ES-I3 (cell line): Measurements from ENCODE around the gene MPO.
A peak's percentile ranks its signal among the peaks of the same experiment; 100 is the strongest.

Experiments
- H3K36me3 ChIP-seq: 2 replicates; pipeline ENCODE4 v1.6.1; 2013; ENCODE audit warnings: mild to moderate bottlenecking, low read length, control low read depth, moderate library complexity; ENCODE audit not compliant: insufficient read depth
- H3K4me1 ChIP-seq: 2 replicates; pipeline ENCODE4 v1.6.1; 2013; ENCODE audit warnings: mild to moderate bottlenecking, control low read depth, low read length; ENCODE audit not compliant: insufficient read depth
- H3K9ac ChIP-seq: 2 replicates; pipeline ENCODE4 v1.6.1; 2013; ENCODE audit warnings: low read depth, mild to moderate bottlenecking, low read length, moderate library complexity
- H3K9me3 ChIP-seq: 2 replicates; pipeline ENCODE4 v1.6.1; 2013; ENCODE audit warnings: mild to moderate bottlenecking, low read length, moderate library complexity; ENCODE audit not compliant: control insufficient read depth, insufficient read depth

Gene MPO

DNA sequence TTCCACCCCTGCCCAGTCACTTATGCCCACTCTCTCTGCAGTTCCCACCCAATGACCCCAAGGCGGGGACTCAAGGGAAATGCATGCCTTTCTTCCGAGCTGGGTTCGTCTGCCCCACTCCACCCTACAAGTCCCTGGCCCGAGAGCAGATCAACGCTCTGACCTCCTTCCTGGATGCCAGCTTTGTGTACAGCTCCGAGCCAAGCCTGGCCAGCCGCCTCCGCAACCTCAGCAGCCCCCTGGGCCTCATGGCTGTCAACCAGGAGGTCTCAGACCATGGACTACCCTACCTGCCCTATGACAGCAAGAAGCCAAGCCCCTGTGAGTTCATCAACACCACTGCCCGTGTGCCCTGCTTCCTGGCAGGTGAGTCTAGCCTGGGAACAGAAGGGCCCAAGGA lies 28.6 kb downstream of the MPO start:
- H3K36me3 ChIP-seq, result no peaks in the 10 kb centered on the region
- peaks cover 5% of the 10 kb centered on the region; the same call in 1 of the 2 replicates for H3K4me1 ChIP-seq
- H3K9me3 ChIP-seq, result peaks cover 7% of the 10 kb centered on the region; the same call in 1 of the 2 replicates
- H3K9ac ChIP-seq, result no peak overlapping the region

GRCh38 chr17:58250344-58251011 lies 30.3 kb downstream of the MPO start:
- Histone ChIP-seq H3K9me3 (peaks cover 7% of the 10 kb centered on the region; the same call in 1 of the 2 replicates), H3K4me1 (peaks cover 5% of the 10 kb centered on the region; the same call in 1 of the 2 replicates), H3K9ac (no peak overlapping the region), H3K36me3 (no peaks in the 10 kb centered on the region)

DNA sequence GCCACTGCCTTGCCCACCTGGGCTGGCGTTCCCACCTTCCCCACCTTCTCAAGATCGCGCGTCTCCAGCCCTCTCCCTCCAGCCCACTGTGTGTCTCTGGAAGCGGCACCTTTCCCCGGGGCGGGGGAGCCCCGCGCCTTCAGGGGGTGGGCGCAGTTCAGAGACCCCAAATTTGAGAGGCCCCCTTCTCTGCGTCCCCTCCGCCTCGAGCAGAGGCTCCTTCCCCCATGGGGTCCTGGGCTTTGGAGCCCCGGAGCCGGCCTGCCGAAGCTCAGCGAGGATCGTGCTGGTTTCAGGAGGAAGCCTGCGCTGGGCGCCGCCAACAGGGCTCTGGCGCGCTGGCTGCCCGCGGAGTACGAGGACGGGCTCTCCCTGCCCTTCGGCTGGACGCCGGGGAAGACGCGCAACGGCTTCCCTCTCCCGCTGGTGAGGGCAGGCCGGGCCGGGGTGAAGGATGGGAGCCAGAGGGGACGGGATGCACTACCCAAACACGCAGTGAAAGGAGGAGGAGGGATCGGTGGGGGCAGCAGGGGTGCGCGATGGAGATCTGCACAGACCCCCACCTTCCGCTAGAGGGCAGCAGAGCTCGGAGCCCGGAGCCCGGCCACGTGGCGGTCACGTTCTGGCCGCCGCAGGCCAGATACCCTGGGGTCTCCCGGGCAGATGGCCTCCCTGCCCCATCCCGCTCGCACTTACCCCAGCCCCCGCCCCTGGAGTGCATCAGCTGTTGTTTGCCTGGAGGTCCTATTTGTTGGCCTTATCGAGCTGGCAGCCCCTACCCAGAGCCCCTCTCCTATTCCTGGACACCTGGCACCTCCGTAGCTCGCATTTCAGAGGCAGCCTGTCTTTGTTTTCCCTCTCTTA lies 31.2 kb downstream of the MPO start:
- peaks cover 7% of the 10 kb centered on the region; the same call in 1 of the 2 replicates for H3K9me3 ChIP-seq
- H3K9ac ChIP-seq, result peak overlapping the region; percentile 70
- H3K4me1 ChIP-seq, result peaks cover 5% of the 10 kb centered on the region; the same call in 1 of the 2 replicates
- no peaks in the 10 kb centered on the region for H3K36me3 ChIP-seq

DNA sequence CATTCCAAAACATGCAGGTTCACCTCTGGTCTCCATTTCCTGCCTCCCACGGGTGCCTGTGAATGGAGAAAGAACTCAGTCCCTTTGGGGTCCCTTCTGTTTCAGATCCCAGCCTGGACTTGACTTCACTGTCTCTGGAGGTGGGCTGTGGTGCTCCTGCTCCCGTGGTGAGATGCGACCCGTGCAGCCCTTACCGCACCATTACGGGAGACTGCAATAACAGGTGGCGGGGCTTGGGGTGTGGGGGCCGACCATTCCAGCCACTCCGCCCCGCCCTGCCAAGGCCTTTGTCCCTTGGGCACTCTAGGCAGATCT lies 31.8 kb downstream of the MPO start:
- H3K9ac ChIP-seq, result peak overlapping the region; percentile 70
- H3K9me3 ChIP-seq, result peaks cover 7% of the 10 kb centered on the region; the same call in 1 of the 2 replicates
- H3K4me1 ChIP-seq, result peaks cover 5% of the 10 kb centered on the region; the same call in 1 of the 2 replicates
- H3K36me3 ChIP-seq, result no peaks in the 10 kb centered on the region

GRCh38 chr17:58247511-58248363 lies 33.0 kb downstream of the MPO start:
- Histone ChIP-seq H3K4me1 (peaks cover 5% of the 10 kb centered on the region; the same call in 1 of the 2 replicates), H3K9me3 (peaks cover 7% of the 10 kb centered on the region; the same call in 1 of the 2 replicates), H3K36me3 (no peaks in the 10 kb centered on the region), H3K9ac (no peak overlapping the region)

DNA sequence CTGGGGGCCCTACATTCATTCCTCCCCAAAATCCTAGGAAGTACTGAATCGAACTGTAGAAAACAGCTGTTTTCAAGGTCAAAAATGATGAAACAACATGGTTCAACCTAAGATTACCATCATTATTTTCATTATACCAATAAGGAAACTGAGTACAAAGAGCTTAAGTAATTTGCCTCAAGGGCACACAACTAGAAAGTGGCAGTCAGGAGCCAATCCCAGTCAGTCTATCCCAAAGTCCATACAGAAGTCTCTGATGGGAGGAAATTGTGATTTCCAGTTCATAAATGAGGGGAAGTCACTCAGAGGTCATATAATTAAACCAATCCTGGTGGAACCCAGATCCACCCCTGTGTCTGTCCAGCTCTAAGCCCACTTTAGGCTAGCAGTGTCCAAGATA lies 34.0 kb downstream of the MPO start:
- Histone ChIP-seq H3K4me1 (peaks cover 9% of the 10 kb centered on the region; the same call in 1 of the 2 replicates), H3K9me3 (peaks cover 7% of the 10 kb centered on the region; the same call in 1 of the 2 replicates), H3K9ac (no peak overlapping the region), H3K36me3 (no peaks in the 10 kb centered on the region)

DNA sequence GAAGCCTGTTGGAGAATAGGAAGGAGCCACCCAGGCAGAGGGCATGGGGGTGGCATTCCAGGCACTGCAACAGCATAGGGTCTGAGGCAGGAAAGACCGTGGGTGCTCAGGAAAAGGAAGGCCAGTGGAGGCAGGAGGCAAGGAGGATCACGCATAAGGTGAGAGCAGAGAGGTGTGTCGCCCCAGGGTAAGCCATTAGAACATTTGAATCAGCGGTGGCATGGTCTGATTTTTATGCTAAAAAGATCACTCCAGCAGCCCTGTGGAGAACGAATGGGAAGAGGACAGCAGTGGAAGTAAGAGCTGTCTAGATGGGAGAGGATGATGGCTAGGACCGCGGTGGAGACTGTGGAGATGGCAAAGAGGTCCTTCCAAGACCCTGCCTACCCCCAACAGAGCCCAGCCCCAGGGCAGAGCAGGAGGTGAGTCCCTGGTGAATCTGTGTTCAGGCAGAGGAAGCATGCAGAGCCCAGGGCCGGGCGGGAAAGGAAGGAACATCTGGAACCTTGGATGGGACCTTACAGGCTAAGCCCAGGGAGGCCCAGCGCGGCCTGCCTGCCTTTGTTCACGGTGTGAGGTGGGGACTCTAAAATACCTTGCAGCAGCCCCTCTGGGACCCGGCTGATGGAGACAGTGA lies 34.5 kb downstream of the MPO start:
- Histone ChIP-seq H3K36me3 (no peaks in the 10 kb centered on the region), H3K9me3 (peaks cover 7% of the 10 kb centered on the region; the same call in 1 of the 2 replicates), H3K9ac (no peak overlapping the region), H3K4me1 (peaks cover 9% of the 10 kb centered on the region; the same call in 1 of the 2 replicates)

DNA sequence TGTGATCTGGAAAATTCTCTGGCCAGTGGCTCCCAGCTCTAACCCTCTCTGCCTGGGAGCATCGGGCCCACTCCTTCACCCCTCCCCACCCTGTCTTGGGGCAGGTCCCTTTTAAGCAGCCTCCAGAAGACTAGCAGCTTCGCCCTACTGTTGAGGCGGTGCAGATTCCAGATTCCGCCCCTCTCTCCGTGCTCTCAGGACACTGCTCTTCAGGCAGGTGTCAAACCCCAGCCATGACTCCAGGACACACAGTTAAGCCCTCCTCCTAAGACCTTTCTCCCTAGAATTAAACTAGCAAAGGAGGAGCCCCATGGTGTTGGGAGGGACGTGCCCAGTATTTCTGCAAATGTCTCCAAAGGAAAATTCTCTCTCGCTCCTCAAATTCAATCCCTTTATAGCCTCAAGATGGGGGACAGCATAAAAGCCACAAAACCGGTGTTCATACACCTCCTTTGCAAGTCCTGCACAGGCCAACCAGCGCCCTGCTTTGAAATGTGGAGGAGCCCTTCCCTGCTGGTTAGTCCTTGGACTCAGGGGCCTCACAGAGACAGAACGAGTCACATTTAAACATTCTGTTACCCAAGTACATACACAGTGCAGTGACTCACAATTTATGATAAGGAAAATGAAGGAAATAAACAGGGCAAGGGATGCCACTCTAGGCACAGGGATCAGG lies 35.2 kb downstream of the MPO start:
- peaks cover 7% of the 10 kb centered on the region; the same call in 1 of the 2 replicates for H3K9me3 ChIP-seq
- no peak overlapping the region for H3K9ac ChIP-seq
- H3K36me3 ChIP-seq, result no peaks in the 10 kb centered on the region
- H3K4me1 ChIP-seq, result peaks cover 9% of the 10 kb centered on the region; the same call in 1 of the 2 replicates

DNA sequence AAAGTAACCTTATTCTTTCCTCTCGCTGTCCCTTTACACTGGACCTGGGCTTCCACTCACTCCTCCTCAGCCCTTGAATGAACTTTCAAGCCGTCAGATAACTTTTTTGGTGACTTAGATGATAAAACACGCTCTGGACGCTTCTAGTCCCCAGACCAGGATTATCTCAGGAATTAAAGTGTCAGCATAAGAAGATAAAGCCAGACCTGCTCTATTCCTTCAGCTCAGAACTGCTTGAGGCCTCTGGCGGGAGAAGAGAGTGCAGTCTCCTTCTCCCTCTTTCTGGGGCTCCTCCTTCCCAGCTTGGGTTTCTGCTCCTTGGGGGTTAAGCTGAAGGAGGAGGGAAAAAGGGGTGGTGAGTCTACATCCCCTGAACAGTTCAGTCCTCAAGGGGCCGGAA lies 35.8 kb downstream of the MPO start:
- Histone ChIP-seq H3K36me3 (no peaks in the 10 kb centered on the region), H3K4me1 (peaks cover 9% of the 10 kb centered on the region; the same call in 1 of the 2 replicates), H3K9ac (no peak overlapping the region), H3K9me3 (peaks cover 2% of the 10 kb centered on the region; the same call in 1 of the 2 replicates)

DNA sequence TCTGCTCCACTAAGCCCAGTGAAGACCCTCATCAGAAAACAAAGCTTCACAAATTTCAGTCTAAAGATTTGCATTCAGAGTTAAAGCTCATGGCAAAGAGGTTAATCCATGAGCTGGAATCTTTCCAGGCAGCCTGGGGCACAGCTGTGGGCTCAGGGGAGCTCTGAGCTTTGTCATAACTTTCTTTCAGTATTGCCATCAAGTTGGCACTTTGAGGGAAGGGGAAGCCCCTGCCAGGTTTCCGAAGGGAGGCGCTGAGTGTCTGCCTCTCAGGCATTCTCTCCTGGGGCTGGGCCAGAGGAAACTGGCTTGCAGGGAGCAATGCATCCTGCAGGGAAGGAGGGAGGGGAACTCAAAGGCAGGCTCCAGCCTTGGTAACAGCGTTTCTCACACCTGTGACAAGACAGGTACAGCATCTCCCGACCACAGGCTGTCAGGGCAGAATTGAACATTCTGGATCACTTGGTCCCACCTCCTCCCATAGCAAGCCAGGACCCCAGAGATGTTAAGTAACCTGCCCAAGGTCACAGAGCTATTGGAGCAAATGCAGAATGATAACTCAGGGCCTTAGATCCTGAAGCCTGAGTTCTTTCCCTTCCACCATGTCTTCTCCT lies 38.5 kb downstream of the MPO start:
- H3K9ac ChIP-seq, result no peak overlapping the region
- no peaks in the 10 kb centered on the region for H3K36me3 ChIP-seq
- 0 out of 2 replicates have a peak, but pooled peaks cover 4% of the 10 kb centered on the region for H3K4me1 ChIP-seq
- H3K9me3 ChIP-seq, result no peaks in the 10 kb centered on the region

- no peaks in the 10 kb centered on the region for H3K9me3 ChIP-seq
- no peaks in the 10 kb centered on the region for H3K36me3 ChIP-seq
- H3K9ac ChIP-seq, result no peak overlapping the region
- 0 out of 2 replicates have a peak, but pooled peaks cover 4% of the 10 kb centered on the region for H3K4me1 ChIP-seq
These were observed 40.7 kb downstream of the MPO start for GRCh38 chr17:58239987-58240386.

DNA sequence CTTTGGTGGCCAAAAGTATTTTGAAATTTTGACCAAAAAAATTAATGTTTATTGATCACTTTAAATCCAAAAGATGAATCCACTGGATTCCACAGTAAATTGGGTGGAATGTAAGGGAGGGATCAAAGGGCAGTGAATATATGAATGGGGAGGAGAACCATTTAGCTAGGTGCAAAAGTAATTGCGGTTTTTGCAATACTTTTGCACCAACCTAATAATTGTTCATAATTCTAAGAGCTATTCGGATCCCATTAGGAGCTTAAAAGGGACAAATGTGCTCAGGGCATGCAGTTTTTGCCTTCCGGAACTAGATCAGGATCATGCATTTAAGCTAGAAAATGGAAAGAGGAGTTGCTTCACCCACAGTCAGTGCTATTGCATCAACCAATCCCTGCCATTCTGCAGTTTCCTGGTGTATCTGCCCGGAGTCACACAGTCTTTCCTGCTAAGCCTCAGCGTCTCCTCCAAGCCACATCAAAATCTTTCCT lies 42.5 kb downstream of the MPO start, which contains the start of gene LPO:
Gene LPO (plus strand): TSS at position 438 of the 488 bp plus-strand sequence. CDS start 4,396 bp downstream, outside the sequence.
- H3K36me3 ChIP-seq, result no peaks in the 10 kb centered on the region
- 0 out of 2 replicates have a peak, but pooled peaks cover 4% of the 10 kb centered on the region for H3K4me1 ChIP-seq
- H3K9ac ChIP-seq, result no peak within 1 kb of the TSS
- H3K9me3 ChIP-seq, result no peaks in the 10 kb centered on the region
